ENCODE results near the gene SOCS6. TPM values are rescaled to one million over a fixed set of nuclear protein-coding genes. Genes with fewer than 3 reads are reported as not detected.
"Not testable (repeated sequence)": the region's sequence is repeated elsewhere in the genome, so short reads cannot be mapped to it uniquely, and the experiment has no call there.

SOCS6 gene
- total RNA-seq, 1 donor from 2014 or later: 12.4 TPM

GRCh38 chr18:70337139-70337972 lies 48.5 kb downstream of the SOCS6 start:
- DNase-seq: no peak
- H3K27ac Mint-ChIP-seq (ENCODE audit: unreplicated experiment): no peak overlapping the region
- H3K4me3 Mint-ChIP-seq (ENCODE audit: unreplicated experiment): no peak overlapping the region
- no peaks in the 10 kb centered on the region for H3K9me3 Mint-ChIP-seq (ENCODE audit: unreplicated experiment)
- H3K4me1 Mint-ChIP-seq (ENCODE audit: low read depth, unreplicated experiment): peaks cover 4% of the 10 kb centered on the region
- peaks cover 5% of the 10 kb centered on the region for H3K36me3 Mint-ChIP-seq (ENCODE audit: unreplicated experiment)
- TF ChIP-seq CTCF (IDR thresholded peaks at IDR 0.05; ENCODE audit: partially characterized antibody, unreplicated experiment): no peak
- H3K27me3 Mint-ChIP-seq (ENCODE audit: unreplicated experiment): no peaks in the 10 kb centered on the region

- Mint-ChIP-seq H3K9me3 (ENCODE audit: unreplicated experiment) (no peaks in the 10 kb centered on the region), H3K27ac (ENCODE audit: unreplicated experiment) (no peak overlapping the region), H3K4me1 (ENCODE audit: low read depth, unreplicated experiment) (peaks cover 4% of the 10 kb centered on the region), H3K4me3 (ENCODE audit: unreplicated experiment) (no peak overlapping the region), H3K27me3 (ENCODE audit: unreplicated experiment) (no peaks in the 10 kb centered on the region), H3K36me3 (ENCODE audit: unreplicated experiment) (peaks cover 5% of the 10 kb centered on the region)
- DNase-seq: no peak
- no peak for TF ChIP-seq CTCF (IDR thresholded peaks at IDR 0.05; ENCODE audit: partially characterized antibody, unreplicated experiment)
These were observed 50.0 kb downstream of the SOCS6 start for GRCh38 chr18:70338890-70339289.

GRCh38 chr18:70339915-70340314 lies 51.1 kb downstream of the SOCS6 start:
- no peak for TF ChIP-seq CTCF (IDR thresholded peaks at IDR 0.05; ENCODE audit: partially characterized antibody, unreplicated experiment)
- Mint-ChIP-seq H3K36me3 (ENCODE audit: unreplicated experiment) (peaks cover 1% of the 10 kb centered on the region), H3K4me1 (ENCODE audit: low read depth, unreplicated experiment) (peaks cover 4% of the 10 kb centered on the region), H3K27ac (ENCODE audit: unreplicated experiment) (no peak overlapping the region), H3K4me3 (ENCODE audit: unreplicated experiment) (no peak overlapping the region), H3K9me3 (ENCODE audit: unreplicated experiment) (no peaks in the 10 kb centered on the region), H3K27me3 (ENCODE audit: unreplicated experiment) (no peaks in the 10 kb centered on the region)
- DNase-seq: no peak

GRCh38 chr18:70348481-70348880 lies 59.6 kb downstream of the SOCS6 start:
- H3K36me3 Mint-ChIP-seq (ENCODE audit: unreplicated experiment); H3K27me3 Mint-ChIP-seq (ENCODE audit: unreplicated experiment); DNase-seq; H3K9me3 Mint-ChIP-seq (ENCODE audit: unreplicated experiment); H3K4me3 Mint-ChIP-seq (ENCODE audit: unreplicated experiment); H3K4me1 Mint-ChIP-seq (ENCODE audit: low read depth, unreplicated experiment); H3K27ac Mint-ChIP-seq (ENCODE audit: unreplicated experiment): not testable (repeated sequence)

GRCh38 chr18:70349316-70349715 lies 60.5 kb downstream of the SOCS6 start:
- Mint-ChIP-seq H3K27ac (ENCODE audit: unreplicated experiment) (no peak overlapping the region), H3K4me1 (ENCODE audit: low read depth, unreplicated experiment) (no peaks in the 10 kb centered on the region), H3K27me3 (ENCODE audit: unreplicated experiment) (peaks cover 4% of the 10 kb centered on the region), H3K36me3 (ENCODE audit: unreplicated experiment) (peaks cover 10% of the 10 kb centered on the region), H3K9me3 (ENCODE audit: unreplicated experiment) (no peaks in the 10 kb centered on the region), H3K4me3 (ENCODE audit: unreplicated experiment) (no peak overlapping the region)
- no peak for DNase-seq
- no peak for TF ChIP-seq CTCF (IDR thresholded peaks at IDR 0.05; ENCODE audit: partially characterized antibody, unreplicated experiment)
